Colonic mucosa (tissue), 4 donors: ENCODE data around the gene PIGP. TPM values are rescaled to one million over a fixed set of nuclear protein-coding genes. Genes with fewer than 3 reads are reported as not detected.

Experiments used
- DNase-seq: peaks from one replicate; pipeline ENCODE4 v3.0.0-alpha.2; 2020
- H3K27ac ChIP-seq: fragments of 200-600 bp; one replicate; pipeline ENCODE4 v1.8.0; 2021
- H3K27me3 ChIP-seq: fragments of 200-600 bp; one replicate; pipeline ENCODE4 v1.8.0; 2021
- H3K36me3 ChIP-seq: fragments of 200-600 bp; one replicate; pipeline ENCODE4 v1.8.0; 2021
- H3K4me1 ChIP-seq: fragments of 200-600 bp; one replicate; pipeline ENCODE4 v1.8.0; 2021; ENCODE audit warnings: mild to moderate bottlenecking
- H3K4me3 ChIP-seq: fragments of 200-600 bp; one replicate; pipeline ENCODE4 v1.8.0; 2021
- H3K9ac ChIP-seq, 2 donors: one replicate each; pipeline ENCODE4 v1.7.0; 2013; ENCODE audit warnings: control low read depth in 2 of 2, low read depth in 2 of 2, low read length in 2 of 2
- H3K9me3 ChIP-seq: fragments of 200-600 bp; one replicate; pipeline ENCODE4 v1.8.0; 2021
- CTCF ChIP-seq: fragments of 200-600 bp; IDR thresholded peaks from one replicate; pipeline ENCODE4 v1.8.0; 2022; ENCODE audit warnings: antibody characterized with exemption, mild to moderate bottlenecking
- intact Hi-C: fragments of 100-400 bp; cut with DNase I; formaldehyde crosslinking; loops from one replicate; pipeline ENCODE4 v1.14.1; 2022
- total RNA-seq, 2 donors: library from RNA; stranded (reverse); fragmentation: NEBNext Ultra II Directional in 1 of 2; extraction: Animal tissue kit (Norgen Biotek cat#: 25700) in 1 of 2; gene quantifications; one replicate each; pipeline ENCODE4 v1.2.1, GENCODE V29; 2021
- donor health status: healthy.
- donor health status: DM: no; HTN: no; CAD: no.
- donor health status: DM: no; HTN: no; CAD: no.

The PIGP gene
- total RNA-seq, 2 donors from 2014 or later = 19.8 to 28.8 TPM

DNA sequence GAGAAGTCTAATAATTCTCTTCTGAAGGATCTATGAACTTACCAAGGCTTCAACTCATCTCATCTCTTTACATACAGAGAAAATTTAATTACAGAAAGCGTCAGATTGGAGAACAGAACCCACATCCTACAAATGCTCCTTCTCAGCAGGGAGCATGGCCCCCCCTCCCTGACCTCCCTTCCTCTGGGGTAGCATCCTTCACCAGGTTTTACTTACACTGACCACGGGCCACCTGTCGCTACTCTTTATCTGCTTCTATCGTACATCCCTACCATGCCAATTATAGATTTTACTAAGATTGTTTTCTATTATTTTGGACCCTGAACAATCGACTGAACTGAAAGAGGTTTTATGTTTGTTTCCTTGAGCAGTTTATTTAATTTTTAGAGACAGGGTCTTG is 40.6 kb downstream of the PIGP start:
- intact Hi-C loops = no loop called here
- Histone ChIP-seq H3K27me3 (no peaks in the 10 kb centered on the region), H3K9me3 (no peaks in the 10 kb centered on the region), H3K4me3 (no peak overlapping the region), H3K27ac (no peak overlapping the region), H3K4me1 (no peaks in the 10 kb centered on the region), H3K9ac (no peak overlapping the region), H3K36me3 (no peaks in the 10 kb centered on the region)
- DNase-seq = no peak
- TF ChIP-seq CTCF = no peak

- Histone ChIP-seq H3K4me3 (no peak overlapping the region), H3K27me3 (no peaks in the 10 kb centered on the region), H3K4me1 (no peaks in the 10 kb centered on the region), H3K27ac (no peak overlapping the region), H3K9ac (no peak overlapping the region), H3K9me3 (no peaks in the 10 kb centered on the region), H3K36me3 (no peaks in the 10 kb centered on the region)
- DNase-seq = no peak
- intact Hi-C loops = no loop called here
- no peak for TF ChIP-seq CTCF
Measured at GRCh38 chr21:37030864-37031263, 42.0 kb downstream of the PIGP start.

GRCh38 chr21:37028570-37028969 is 44.3 kb downstream of the PIGP start:
- intact Hi-C loops = no loop called here
- no peak overlapping the region for H3K27ac ChIP-seq
- DNase-seq = no peak
- H3K36me3 ChIP-seq = no peaks in the 10 kb centered on the region
- no peak overlapping the region for H3K9ac ChIP-seq
- TF ChIP-seq CTCF = no peak
- H3K27me3 ChIP-seq = no peaks in the 10 kb centered on the region
- no peaks in the 10 kb centered on the region for H3K9me3 ChIP-seq
- no peak overlapping the region for H3K4me3 ChIP-seq
- no peaks in the 10 kb centered on the region for H3K4me1 ChIP-seq

DNA sequence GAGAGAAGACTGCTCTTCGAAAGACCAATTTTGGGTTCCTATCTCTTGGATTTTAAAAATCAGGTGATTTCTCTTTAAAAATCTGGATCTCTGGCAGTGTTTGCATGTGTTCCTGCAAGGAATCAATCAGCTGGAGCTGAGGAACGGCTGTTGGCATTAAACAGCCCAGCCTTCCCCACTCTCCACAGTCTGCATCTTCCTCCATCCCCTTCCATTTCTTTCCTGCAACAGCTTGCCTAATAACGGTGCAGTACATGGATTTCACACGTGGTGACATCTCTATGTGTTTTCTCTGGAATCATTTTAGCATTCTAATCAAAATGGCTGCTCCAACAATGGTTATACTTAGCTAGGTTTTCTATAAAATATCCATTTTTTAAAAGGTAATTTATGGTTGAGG is 46.4 kb downstream of the PIGP start:
- no peaks in the 10 kb centered on the region for H3K4me1 ChIP-seq
- H3K27ac ChIP-seq = no peak overlapping the region
- H3K36me3 ChIP-seq = no peaks in the 10 kb centered on the region
- H3K9me3 ChIP-seq = no peaks in the 10 kb centered on the region
- intact Hi-C loops = no loop called here
- no peak overlapping the region for H3K9ac ChIP-seq
- no peak for TF ChIP-seq CTCF
- no peak for DNase-seq
- H3K27me3 ChIP-seq = no peaks in the 10 kb centered on the region
- no peak overlapping the region for H3K4me3 ChIP-seq

DNA sequence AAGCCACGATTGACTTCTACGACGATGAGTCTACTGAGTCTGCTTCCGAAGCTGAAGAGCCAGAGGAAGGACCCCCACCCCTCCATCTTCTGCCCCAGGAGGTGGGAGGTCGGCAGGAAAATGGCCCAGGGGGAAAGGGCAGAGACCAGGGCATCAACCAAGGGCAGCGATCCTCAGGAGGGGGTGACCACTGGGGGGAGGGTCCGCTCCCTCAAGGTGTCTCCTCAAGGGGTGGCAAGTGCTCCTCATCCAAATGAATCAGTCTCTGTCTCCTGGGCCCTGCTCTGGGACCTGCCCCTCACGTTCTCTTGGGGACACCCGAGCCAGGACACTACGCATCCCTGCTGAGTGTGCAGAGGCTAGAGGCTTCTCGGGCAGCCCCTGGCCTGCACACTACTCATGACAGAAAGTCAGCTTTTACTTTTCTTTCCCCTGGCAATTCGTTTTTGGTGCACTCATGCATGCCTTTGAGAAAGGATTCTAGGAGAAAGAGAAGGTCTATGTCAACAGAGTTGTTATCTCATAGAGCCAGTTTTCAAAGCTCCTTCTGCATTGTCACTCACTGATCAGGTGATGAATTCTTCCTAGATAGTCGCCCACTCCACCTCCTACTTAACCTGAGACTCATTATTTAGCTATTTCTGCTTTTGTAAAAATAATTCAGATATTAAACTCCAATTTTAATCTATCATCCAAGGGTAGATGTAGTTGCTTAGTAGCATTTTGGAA is 54.8 kb downstream of the PIGP start:
- H3K27me3 ChIP-seq = no peaks in the 10 kb centered on the region
- no peaks in the 10 kb centered on the region for H3K4me1 ChIP-seq
- H3K4me3 ChIP-seq = no peak overlapping the region
- no peaks in the 10 kb centered on the region for H3K36me3 ChIP-seq
- intact Hi-C loops = no loop called here
- DNase-seq = no peak
- no peak for TF ChIP-seq CTCF
- H3K9me3 ChIP-seq = no peaks in the 10 kb centered on the region
- H3K27ac ChIP-seq = no peak overlapping the region
- no peak overlapping the region for H3K9ac ChIP-seq

Other genes starting within 250 kb of the PIGP start
- 10 to 100 TPM; 10.8 to 11.4 TPM for gene HLCS, start 106.4 kb downstream of the PIGP start, total RNA-seq
- under 1 TPM in 1 of 2 donors, not detected in 1; 0.21 TPM for gene RIPPLY3, start 66.4 kb downstream of the PIGP start, total RNA-seq
- 100 to 1,000 TPM in 1 of 2 donors, 10 to 100 TPM in 1; 85.8 to 125 TPM for gene TTC3, start 183 bp upstream of the PIGP start, total RNA-seq
- 10 to 100 TPM; 48.1 to 60.7 TPM for gene VPS26C, start 194.3 kb upstream of the PIGP start, total RNA-seq